ENCODE measurements around the gene CRIM1. TPM values are rescaled to one million over a fixed set of nuclear protein-coding genes. Genes with fewer than 3 reads are reported as not detected.

The CRIM1 gene
- total and polyA plus RNA-seq, 2 experiments from 2014 or later = 10.5 to 36.4 TPM

DNA sequence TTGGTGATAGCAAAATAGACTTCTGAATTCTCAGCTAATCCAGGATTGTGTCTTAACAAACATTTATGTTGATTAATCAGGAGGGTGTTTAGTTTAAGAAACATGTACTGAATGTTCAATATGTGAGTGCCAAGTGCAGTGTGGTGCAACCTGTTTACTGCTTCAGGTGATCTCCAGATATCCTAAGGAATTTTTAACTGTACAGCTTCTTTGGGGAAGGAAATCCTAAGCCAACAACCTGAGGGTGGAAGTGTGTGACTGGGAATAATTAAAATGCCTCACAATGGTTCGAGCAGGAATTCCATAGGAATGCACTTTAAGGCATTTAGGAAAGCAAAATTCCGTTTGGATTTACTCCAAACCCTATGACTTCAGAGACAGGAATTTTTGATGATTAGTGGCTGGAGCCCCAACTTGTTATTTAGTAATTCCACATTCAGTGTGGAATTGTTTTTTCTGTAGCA is 16.4 kb downstream of the CRIM1 start:
- TF ChIP-seq ZNF331 (CRISPR knock-in tag; IDR thresholded peaks at IDR 0.05; ENCODE audit: low read depth) (no peak), NANOG (IDR thresholded peaks at IDR 0.05; ENCODE audit: borderline replicate concordance) (no peak), STAT1 (IDR thresholded peaks at IDR 0.05; ENCODE audit: unreplicated experiment) (no peak)
- H2AFZ ChIP-seq = no peak overlapping the region
- H3K9me3 Mint-ChIP-seq = no peaks in the 10 kb centered on the region
- H3K4me1 Mint-ChIP-seq = peaks cover 98% of the 10 kb centered on the region
- DNase-seq (ENCODE audit: low spot score) (peak; percentile 80), ATAC-seq (no peak; the same call in 2 of the 3 replicates)
- H3K27me3 Mint-ChIP-seq (ENCODE audit: insufficient read depth, low read depth, poor library complexity) = peaks cover 1% of the 10 kb centered on the region
- H3K79me2 ChIP-seq (replicated peaks; ENCODE audit: insufficient read depth) = peaks cover 98% of the 10 kb centered on the region
- H3K4me1 ChIP-seq (ENCODE audit: insufficient read depth) = peaks cover 87% of the 10 kb centered on the region
- H3K9me2 ChIP-seq (ENCODE audit: insufficient read depth) = no peaks in the 10 kb centered on the region
- H3K27ac Mint-ChIP-seq = peak overlapping the region; percentile 93
- no peaks in the 10 kb centered on the region; the same call in 2 of the 3 replicates for H3K36me3 Mint-ChIP-seq (ENCODE audit: low read depth)
- H3K27ac ChIP-seq (ENCODE audit: low read depth) = peak overlapping the region; percentile 89; the same call in 1 of the 2 replicates
- H3F3A ChIP-seq (replicated peaks; ENCODE audit: low read depth) = no peaks in the 10 kb centered on the region
- no peaks in the 10 kb centered on the region for H3K27me3 ChIP-seq (ENCODE audit: insufficient read depth)
- peak overlapping the region; percentile 21 for H3K4me2 ChIP-seq
- no peaks in the 10 kb centered on the region for H4K20me1 ChIP-seq (replicated peaks; ENCODE audit: insufficient read depth)
- no peak overlapping the region for H3K4me3 ChIP-seq
- H3K4me3 Mint-ChIP-seq = peak overlapping the region; percentile 9; the same call in 1 of the 3 replicates
- no peaks in the 10 kb centered on the region for H3K36me3 ChIP-seq (ENCODE audit: insufficient read depth)

- Mint-ChIP-seq H3K4me1 (peaks cover 96% of the 10 kb centered on the region), H3K27me3 (ENCODE audit: insufficient read depth, low read depth, poor library complexity) (peaks cover 3% of the 10 kb centered on the region), H3K36me3 (ENCODE audit: low read depth) (no peaks in the 10 kb centered on the region; the same call in 2 of the 3 replicates), H3K4me3 (no peak overlapping the region; the same call in 2 of the 3 replicates), H3K27ac (peak overlapping the region; percentile 23), H3K9me3 (no peaks in the 10 kb centered on the region)
- DNase-seq (ENCODE audit: low spot score) = no peak
- Histone ChIP-seq H3K9me2 (ENCODE audit: insufficient read depth) (no peaks in the 10 kb centered on the region), H3K27ac (ENCODE audit: low read depth) (peak overlapping the region; percentile 18; the same call in 1 of the 2 replicates), H2AFZ (no peak overlapping the region), H3K4me2 (0 out of 2 replicates have a peak overlapping the region, but pooled peaks have one; percentile 13), H3F3A (replicated peaks; ENCODE audit: low read depth) (no peaks in the 10 kb centered on the region), H3K79me2 (replicated peaks; ENCODE audit: insufficient read depth) (peaks cover 98% of the 10 kb centered on the region), H3K4me1 (ENCODE audit: insufficient read depth) (peaks cover 91% of the 10 kb centered on the region), H3K4me3 (no peak overlapping the region), H4K20me1 (replicated peaks; ENCODE audit: insufficient read depth) (no peaks in the 10 kb centered on the region; the same call in 1 of the 2 replicates), H3K27me3 (ENCODE audit: insufficient read depth) (no peaks in the 10 kb centered on the region), H3K36me3 (ENCODE audit: insufficient read depth) (no peaks in the 10 kb centered on the region)
- ATAC-seq = no peak
- no peak for TF ChIP-seq REST (IDR thresholded peaks at IDR 0.05; ENCODE audit: unreplicated experiment)
- TF ChIP-seq STAT1 (IDR thresholded peaks at IDR 0.05; ENCODE audit: unreplicated experiment) = no peak
- no peak for TF ChIP-seq ZNF462 (CRISPR knock-in tag; IDR thresholded peaks at IDR 0.05)
- TF ChIP-seq POLR2AphosphoS5 (IDR thresholded peaks at IDR 0.05; ENCODE audit: low read depth) = no peak
- TF ChIP-seq ZNF114 (CRISPR knock-in tag; IDR thresholded peaks at IDR 0.05) = no peak
- TF ChIP-seq ETS1 (IDR thresholded peaks at IDR 0.05) = no peak
Observed at GRCh38 chr2:36373149-36373926, 17.8 kb downstream of the CRIM1 start.
